Measurements from ENCODE around the gene ALPP.

The ALPP gene

GRCh38 chr2:232410238-232410900 lies 31.8 kb downstream of the ALPP start:
- Histone ChIP-seq H3K9ac (ENCODE audit: low read depth, low read length) (no peak overlapping the region), H3K9me3 (ENCODE audit: control insufficient read depth, insufficient read depth, low read length) (no peaks in the 10 kb centered on the region), H3K4me1 (ENCODE audit: insufficient read depth, low read length) (no peaks in the 10 kb centered on the region), H3K36me3 (ENCODE audit: insufficient read depth, low read length) (no peaks in the 10 kb centered on the region)

- Histone ChIP-seq H3K36me3 (ENCODE audit: insufficient read depth, low read length) (peaks cover 4% of the 10 kb centered on the region), H3K4me1 (ENCODE audit: insufficient read depth, low read length) (no peaks in the 10 kb centered on the region), H3K9ac (ENCODE audit: low read depth, low read length) (no peak overlapping the region), H3K9me3 (ENCODE audit: control insufficient read depth, insufficient read depth, low read length) (no peaks in the 10 kb centered on the region)
Measured at GRCh38 chr2:232411901-232412629, 33.5 kb downstream of the ALPP start.

GRCh38 chr2:232412986-232413385 lies 34.4 kb downstream of the ALPP start:
- Histone ChIP-seq H3K4me1 (ENCODE audit: insufficient read depth, low read length) (no peaks in the 10 kb centered on the region), H3K9ac (ENCODE audit: low read depth, low read length) (no peak overlapping the region), H3K36me3 (ENCODE audit: insufficient read depth, low read length) (peaks cover 4% of the 10 kb centered on the region), H3K9me3 (ENCODE audit: control insufficient read depth, insufficient read depth, low read length) (no peaks in the 10 kb centered on the region)

GRCh38 chr2:232415138-232415690 lies 36.7 kb downstream of the ALPP start:
- peaks cover 9% of the 10 kb centered on the region for H3K36me3 ChIP-seq (ENCODE audit: insufficient read depth, low read length)
- no peaks in the 10 kb centered on the region; the same call in 1 of the 2 replicates for H3K4me1 ChIP-seq (ENCODE audit: insufficient read depth, low read length)
- H3K9ac ChIP-seq (ENCODE audit: low read depth, low read length) = no peak overlapping the region
- H3K9me3 ChIP-seq (ENCODE audit: control insufficient read depth, insufficient read depth, low read length) = no peaks in the 10 kb centered on the region

DNA sequence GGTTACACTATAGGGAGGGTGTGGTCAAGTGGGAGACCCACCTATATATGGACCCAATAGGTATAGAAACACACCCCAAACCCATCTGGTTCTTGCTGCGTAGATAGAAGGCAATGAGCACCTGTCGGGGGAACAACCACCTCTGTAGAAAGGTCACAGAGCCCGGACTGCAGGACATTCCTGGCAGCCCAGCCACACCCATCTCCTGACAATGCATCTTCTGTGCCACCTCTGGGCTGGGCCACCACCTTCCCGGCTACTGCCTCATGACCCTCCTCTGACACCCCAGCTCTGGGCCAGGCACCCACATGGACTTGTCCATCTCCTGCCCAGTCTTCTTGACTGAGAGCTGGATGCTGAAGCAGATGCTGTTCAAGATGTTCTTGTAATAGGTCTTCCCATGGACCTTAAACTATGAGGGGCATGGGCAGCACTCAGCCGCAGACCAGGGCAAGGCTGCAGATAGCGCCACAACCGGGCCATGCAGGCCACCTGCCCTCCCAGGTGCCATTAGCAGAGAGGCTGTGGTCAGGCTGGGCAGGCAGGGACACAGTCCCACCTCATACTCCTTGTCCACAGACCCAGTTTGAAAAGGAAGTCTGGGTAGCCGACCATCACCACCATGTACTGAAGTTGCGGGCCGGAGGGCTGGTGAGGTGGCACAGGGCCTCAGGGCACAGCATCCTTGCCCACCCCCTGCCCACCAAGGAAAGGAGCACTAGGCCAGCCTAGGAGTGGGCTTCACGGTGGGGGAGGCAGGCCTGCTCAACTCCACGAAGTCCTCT lies 37.4 kb downstream of the ALPP start:
- Histone ChIP-seq H3K4me1 (ENCODE audit: insufficient read depth, low read length) (no peaks in the 10 kb centered on the region; the same call in 1 of the 2 replicates), H3K9me3 (ENCODE audit: control insufficient read depth, insufficient read depth, low read length) (no peaks in the 10 kb centered on the region), H3K9ac (ENCODE audit: low read depth, low read length) (no peak overlapping the region), H3K36me3 (ENCODE audit: insufficient read depth, low read length) (peaks cover 9% of the 10 kb centered on the region)

DNA sequence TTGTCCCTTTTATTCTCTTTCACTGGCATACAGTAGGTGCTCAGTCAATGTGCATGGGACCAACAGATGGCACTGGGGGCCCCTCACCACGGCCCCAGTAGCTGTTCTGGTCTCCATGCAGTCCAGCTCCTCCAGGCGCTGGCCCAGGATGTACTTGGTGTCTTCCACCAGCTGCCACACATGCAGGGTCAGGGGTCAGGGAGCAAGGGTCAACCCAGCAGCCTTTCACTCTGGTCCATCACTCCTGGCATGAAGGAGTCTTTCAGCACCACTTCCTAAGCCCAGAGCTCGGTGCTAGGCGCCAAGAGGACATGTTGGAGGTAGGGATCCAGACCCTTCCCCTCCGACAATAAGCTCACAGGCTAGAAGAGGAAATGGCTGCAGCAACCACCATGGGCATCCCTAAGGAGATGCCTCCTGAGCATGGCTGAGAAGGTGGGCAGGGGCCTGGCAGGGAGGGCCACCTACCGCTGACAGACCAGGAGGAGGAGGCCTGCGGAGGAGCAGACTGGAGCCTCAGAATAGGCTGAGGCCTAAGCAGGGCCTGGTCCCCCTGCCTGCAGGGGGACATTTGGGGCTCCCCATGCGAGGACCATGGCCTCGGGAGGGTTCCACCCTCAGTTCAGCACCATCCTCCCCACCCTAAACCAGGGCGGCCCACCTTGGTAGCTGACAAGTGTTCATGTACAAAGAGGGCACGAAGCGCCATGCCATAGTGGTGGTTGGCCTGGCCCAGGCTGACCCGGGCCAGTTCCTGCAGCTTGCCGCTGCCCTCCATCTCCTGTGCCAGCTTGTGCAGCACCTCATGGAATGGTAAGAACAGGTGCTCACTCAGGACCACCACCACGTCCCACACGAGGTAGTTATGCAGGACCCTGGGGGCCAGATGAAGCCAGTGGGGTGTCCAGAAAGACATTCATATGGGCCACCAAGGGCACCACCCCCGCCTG lies 38.2 kb downstream of the ALPP start:
- no peaks in the 10 kb centered on the region; the same call in 1 of the 2 replicates for H3K4me1 ChIP-seq (ENCODE audit: insufficient read depth, low read length)
- peaks cover 9% of the 10 kb centered on the region for H3K36me3 ChIP-seq (ENCODE audit: insufficient read depth, low read length)

GRCh38 chr2:232417489-232417888 lies 38.9 kb downstream of the ALPP start:
- Histone ChIP-seq H3K9me3 (ENCODE audit: control insufficient read depth, insufficient read depth, low read length) (no peaks in the 10 kb centered on the region), H3K4me1 (ENCODE audit: insufficient read depth, low read length) (peaks cover 7% of the 10 kb centered on the region), H3K36me3 (ENCODE audit: insufficient read depth, low read length) (peaks cover 9% of the 10 kb centered on the region), H3K9ac (ENCODE audit: low read depth, low read length) (no peak overlapping the region)

More for the DNA sequence above, 38.2 kb downstream of the ALPP start:
- no peaks in the 10 kb centered on the region for H3K9me3 ChIP-seq (ENCODE audit: control insufficient read depth, insufficient read depth, low read length)
- H3K9ac ChIP-seq (ENCODE audit: low read depth, low read length) = no peak overlapping the region

- peaks cover 9% of the 10 kb centered on the region for H3K36me3 ChIP-seq (ENCODE audit: insufficient read depth, low read length)
- peak overlapping the region; percentile 72 for H3K9ac ChIP-seq (ENCODE audit: low read depth, low read length)
- no peaks in the 10 kb centered on the region for H3K9me3 ChIP-seq (ENCODE audit: control insufficient read depth, insufficient read depth, low read length)
- peaks cover 9% of the 10 kb centered on the region for H3K4me1 ChIP-seq (ENCODE audit: insufficient read depth, low read length)
Measured at GRCh38 chr2:232418056-232418455, 39.5 kb downstream of the ALPP start.

- Histone ChIP-seq H3K36me3 (ENCODE audit: insufficient read depth, low read length) (peaks cover 9% of the 10 kb centered on the region), H3K9me3 (ENCODE audit: control insufficient read depth, insufficient read depth, low read length) (no peaks in the 10 kb centered on the region), H3K9ac (ENCODE audit: low read depth, low read length) (peak overlapping the region; percentile 72), H3K4me1 (ENCODE audit: insufficient read depth, low read length) (peaks cover 9% of the 10 kb centered on the region)
Measured at GRCh38 chr2:232418466-232419244, 40.1 kb downstream of the ALPP start.

DNA sequence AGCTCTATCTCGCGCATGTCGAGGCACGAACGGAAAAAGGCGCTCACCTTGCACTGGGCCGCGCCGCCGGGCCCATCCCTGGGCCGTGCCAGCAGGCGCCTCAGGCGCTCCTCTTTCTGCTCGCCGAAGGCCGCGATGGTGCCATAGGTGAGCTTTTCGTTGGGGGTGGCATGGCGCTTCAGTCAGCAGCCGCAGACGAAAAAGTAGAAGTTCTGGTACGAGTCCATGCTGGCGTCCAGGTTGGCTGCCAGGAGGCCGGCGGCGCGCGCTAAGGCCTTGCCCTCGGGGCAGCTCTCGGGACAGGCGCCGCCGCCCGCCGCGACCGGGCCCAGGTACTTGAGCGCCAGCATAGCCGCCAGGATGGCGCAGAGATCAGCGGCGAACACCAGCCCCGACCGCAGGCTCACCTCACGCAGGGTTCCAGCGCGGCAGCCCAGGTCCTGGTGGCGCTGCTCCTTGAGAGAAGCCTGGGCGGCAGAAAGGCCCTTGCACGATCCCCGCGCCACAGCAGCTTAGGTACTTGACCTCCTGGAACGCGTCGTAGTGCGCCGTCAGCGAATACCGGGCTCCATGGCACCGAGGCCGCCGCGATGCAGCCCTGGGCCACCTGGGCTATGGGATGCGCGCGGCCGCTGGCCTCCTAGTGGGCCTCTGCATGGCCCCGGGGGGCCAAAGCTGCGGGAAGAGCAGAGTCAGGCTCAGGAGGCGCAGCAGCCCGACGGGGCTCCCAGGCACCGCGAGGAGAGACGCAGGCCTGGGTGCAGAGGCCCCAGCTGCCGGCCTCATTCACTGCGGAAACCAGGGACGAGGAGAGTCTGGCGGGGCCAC lies 40.9 kb downstream of the ALPP start:
- Histone ChIP-seq H3K36me3 (ENCODE audit: insufficient read depth, low read length) (peaks cover 9% of the 10 kb centered on the region), H3K9me3 (ENCODE audit: control insufficient read depth, insufficient read depth, low read length) (no peaks in the 10 kb centered on the region), H3K4me1 (ENCODE audit: insufficient read depth, low read length) (peaks cover 16% of the 10 kb centered on the region), H3K9ac (ENCODE audit: low read depth, low read length) (peak overlapping the region; percentile 72)

GRCh38 chr2:232420073-232420454 lies 41.5 kb downstream of the ALPP start:
- Histone ChIP-seq H3K9ac (ENCODE audit: low read depth, low read length) (peak overlapping the region; percentile 72), H3K36me3 (ENCODE audit: insufficient read depth, low read length) (peaks cover 9% of the 10 kb centered on the region), H3K4me1 (ENCODE audit: insufficient read depth, low read length) (peaks cover 22% of the 10 kb centered on the region), H3K9me3 (ENCODE audit: control insufficient read depth, insufficient read depth, low read length) (no peaks in the 10 kb centered on the region)

GRCh38 chr2:232420463-232421188 lies 42.1 kb downstream of the ALPP start:
- Histone ChIP-seq H3K4me1 (ENCODE audit: insufficient read depth, low read length) (peaks cover 28% of the 10 kb centered on the region), H3K9ac (ENCODE audit: low read depth, low read length) (peak overlapping the region; percentile 72), H3K36me3 (ENCODE audit: insufficient read depth, low read length) (peaks cover 8% of the 10 kb centered on the region), H3K9me3 (ENCODE audit: control insufficient read depth, insufficient read depth, low read length) (no peaks in the 10 kb centered on the region)

All from ES-I3 (cell line).